ENCODE results near the gene TMC4.

GRCh38 chr19:54169149-54169740 is 3.7 kb downstream of the TMC4 start:
- TF ChIP-seq JUND (IDR thresholded peaks at IDR 0.05) = no peak
- no peak for TF ChIP-seq CTCF (IDR thresholded peaks at IDR 0.05)
- TF ChIP-seq TEAD4 (IDR thresholded peaks at IDR 0.05; ENCODE audit: borderline replicate concordance, insufficient read depth) = no peak

Measured in SK-N-SH (cell line).